DMS79 treated with DMSO at 0.1 percent for 48 hours (cell line): ENCODE measurements around the gene USP33.
A peak's percentile ranks its signal among the peaks of the same experiment; 100 is the strongest.
"Not testable (repeated sequence)": the region's sequence is repeated elsewhere in the genome, so short reads cannot be mapped to it uniquely, and the experiment has no call there.

Experiments used
- DNase-seq: peaks from one replicate; lab custom pipeline; 2025; lab: John Stamatoyannopoulos, UW

Gene USP33

DNA sequence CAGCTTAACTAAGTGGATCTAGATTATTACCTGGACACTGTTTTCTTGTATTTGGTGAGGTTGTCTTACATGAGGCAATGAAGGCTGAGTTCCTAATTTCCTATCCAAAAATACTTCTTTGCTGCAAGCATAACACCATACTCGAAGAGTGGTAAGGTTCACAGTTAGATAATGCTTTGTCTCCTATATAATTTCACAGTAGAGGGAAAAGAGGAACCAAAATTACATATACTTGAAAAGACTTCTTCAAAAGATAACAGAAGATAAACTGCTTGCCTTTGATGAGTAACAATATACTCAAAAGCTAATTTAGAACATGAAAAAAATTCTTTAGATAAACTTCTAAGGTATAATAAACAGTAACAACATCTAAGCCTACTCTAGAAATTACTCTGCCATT, 20.4 kb downstream of the USP33 start:
- DNase-seq, result no peak

DNA sequence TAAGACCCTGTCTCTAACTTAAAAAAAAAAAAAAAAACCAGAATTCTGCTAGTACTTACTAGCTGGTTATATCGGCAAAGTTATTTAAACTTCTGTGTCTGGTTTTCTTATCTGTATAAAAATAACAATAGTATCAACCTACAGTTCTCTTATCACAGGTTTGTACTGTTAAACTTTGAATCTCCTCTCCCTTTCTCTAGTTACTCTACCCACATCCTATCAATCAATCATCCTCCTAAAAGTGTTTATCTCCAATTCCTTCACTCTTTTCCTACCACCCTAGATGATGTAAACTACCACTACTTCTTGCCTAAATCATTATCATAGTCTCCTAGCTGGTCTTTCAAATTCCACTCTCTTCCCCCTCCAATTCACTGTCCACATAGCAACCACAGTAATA, 27.6 kb downstream of the USP33 start:
- DNase-seq, result no peak

DNA sequence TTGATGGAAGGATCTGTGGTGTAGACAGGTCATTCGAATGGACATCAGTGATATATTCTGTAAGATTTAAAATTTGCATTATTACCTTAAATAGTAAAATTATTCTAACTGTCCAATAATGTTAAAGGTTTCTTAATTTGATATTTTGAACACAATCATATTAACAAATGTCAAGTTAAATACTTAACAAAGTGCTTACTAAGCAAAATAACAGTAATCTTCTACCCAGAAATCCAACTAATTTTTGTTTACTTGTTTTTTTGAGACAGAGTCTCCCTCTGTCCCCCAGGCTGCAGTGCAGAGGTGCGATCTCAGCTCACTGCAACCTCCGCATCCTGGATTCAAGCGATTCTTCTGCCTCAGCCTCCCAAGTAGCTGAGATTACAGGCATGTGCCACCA, 33.9 kb downstream of the USP33 start:
- DNase-seq, result no peak

DNA sequence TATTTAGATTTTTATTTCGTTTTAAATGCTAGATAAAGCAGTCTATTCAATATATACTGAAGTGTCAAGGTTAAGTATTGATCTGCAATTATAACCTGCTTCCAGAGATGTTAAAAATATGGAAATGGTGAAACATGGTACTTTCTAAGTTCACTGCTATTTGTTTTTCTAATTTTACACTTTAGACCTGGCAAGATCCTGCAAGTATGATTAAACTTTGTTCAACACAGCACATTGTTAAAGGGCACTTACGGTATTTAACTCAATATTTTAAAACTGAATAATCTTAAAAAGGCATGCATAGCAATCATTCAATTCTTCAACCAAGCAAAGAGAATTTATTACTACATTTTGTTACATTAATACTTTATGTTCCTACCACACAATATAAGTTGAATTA, 41.5 kb downstream of the USP33 start:
- no peak for DNase-seq

DNA sequence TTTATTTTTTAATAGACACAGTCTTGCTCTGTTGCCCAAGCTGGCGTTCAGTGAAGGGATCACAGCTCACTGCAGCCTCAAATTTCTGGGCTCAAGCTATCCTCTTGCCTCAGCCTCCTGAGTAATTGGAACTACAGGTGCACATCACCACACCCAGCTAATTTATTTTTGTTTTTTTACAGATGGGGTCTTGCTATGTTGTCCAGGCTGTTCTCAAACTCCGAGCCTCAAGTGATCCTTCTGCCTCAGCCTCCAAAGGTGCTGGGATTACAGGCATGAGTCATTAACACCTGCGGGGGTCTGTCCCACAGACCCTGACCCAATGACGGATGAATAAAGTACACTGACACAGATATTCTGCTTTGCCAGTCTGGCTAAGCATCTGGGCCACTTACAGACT, 43.6 kb downstream of the USP33 start:
- DNase-seq, result no peak

DNA sequence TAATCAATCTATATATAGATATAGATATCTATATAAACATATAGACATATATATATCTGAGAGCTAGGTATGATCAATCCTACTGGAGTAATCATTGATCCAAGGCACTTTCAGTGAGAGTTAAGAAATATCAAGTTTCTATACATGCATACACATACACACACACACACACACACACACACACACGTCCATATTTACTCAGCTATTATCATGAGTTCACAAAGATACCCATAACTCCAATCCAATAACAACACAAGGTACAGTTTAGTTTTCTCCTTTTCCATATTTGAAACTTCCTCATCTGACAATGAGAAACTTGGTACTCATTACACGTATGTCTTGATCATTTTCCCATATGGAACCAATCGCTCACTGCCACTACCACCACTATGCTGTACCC, 49.9 kb downstream of the USP33 start:
- no peak for DNase-seq

DNA sequence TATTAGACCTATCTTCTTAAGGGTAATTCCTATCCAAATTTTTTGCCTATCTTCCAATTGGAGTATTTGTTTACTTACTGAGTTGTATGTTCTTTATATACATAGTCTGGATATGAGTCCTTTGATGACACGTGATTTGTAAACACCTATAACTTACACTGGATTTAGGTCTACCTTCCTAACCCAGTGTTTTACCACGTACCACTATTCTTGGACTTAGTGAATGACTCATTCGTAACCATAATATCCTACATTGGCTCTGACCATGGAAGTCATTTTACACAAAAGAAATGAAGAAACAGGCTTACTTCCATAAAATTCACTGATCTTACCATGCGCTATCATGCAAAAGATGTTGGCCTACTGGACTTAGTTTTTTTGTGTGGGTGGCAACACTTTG, 53.3 kb downstream of the USP33 start:
- no peak for DNase-seq

DNA sequence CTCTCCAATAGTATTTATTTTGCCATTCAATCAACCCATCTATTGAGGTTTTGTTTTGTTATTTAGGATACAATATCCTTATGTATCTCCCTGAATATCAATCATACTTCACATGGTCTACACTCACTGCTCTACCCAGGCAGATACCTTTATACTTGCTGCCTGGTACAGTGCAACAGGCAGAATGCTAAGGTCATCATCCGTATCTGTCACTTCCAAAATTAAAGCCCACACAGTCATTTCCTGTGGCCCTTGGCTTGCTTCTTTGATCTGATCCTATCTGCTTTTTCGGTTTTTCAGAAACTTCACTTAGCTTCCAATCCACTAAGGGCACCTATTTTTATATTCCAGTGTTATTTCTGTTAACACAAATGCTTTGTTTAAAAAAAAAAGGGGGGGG, 54.9 kb downstream of the USP33 start:
- DNase-seq, result no peak

DNA sequence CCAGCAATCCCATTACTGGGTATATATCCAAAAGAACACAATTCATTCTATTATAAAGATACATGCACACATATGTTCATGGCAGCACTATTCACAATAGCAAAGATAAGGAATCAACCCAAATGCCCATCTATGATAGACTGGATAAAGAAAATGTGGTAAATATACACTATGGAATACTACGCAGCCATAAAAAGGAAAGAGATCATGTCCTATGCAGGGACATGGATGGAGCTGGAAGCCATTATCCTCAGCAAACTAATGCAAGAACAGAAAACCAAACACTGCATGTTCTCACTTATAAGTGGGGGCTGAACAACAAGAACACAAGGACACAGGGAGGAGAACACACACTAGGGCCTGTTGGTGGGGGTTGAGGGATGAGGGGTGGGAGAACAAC, 60.0 kb downstream of the USP33 start:
- DNase-seq, result not testable (repeated sequence)

DNA sequence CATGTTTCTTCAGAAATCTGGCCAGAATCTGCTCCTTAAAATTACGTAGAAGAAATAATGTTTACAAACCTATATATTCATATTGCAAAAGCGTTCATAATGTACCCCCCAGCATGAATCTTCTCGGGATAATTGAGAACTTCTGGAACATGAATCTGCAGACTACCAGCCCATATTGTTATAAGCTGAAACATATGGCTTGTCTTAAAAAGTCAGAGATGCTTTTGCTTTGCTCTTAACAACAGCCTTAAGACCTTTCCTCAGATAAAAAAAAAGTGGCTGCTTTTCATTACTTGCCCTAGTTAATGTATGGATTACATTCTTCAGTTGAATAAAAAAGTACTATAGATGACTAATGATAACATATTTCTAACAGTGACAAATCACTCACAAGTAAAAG, 62.2 kb downstream of the USP33 start:
- DNase-seq, result no peak

DNA sequence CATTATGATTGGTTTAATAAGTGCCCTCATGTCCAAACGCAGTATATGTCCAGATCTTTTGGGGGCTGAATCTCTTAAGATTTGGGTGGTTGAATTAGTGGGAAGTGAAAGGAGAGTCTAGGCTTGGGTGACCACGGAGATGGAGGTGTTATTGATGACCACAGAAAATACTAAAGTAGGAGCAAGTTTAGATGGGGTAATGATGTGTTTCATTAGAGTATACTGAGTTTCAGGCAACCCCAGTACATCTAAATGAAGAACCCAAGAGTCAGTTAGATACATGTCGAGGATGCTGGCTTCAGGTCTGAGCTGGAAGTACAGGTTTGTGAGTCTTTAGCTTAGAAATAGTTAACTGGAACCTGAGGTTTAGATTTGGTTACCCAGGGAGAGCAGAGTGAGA, 70.7 kb downstream of the USP33 start:
- no peak for DNase-seq

DNA sequence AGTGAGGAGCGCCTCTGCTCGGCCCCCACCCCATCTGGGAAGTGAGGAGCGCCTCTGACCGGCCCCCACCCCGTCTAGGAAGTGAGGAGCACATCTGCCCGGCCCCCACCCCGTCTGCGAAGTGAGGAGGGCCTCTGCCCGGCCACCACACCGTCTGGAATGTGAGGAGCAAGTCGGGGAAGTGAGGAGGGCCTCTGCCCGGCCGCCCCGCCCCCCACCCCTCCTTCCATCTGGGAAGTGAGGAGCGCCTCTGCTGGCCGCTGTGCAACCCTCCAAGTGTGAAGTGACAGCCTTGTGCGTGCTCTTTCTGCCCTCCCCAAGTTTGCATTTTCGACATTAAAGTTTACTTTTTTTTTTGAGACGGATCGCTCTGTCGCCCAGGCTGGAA, 72.1 kb downstream of the USP33 start:
- no peak for DNase-seq

DNA sequence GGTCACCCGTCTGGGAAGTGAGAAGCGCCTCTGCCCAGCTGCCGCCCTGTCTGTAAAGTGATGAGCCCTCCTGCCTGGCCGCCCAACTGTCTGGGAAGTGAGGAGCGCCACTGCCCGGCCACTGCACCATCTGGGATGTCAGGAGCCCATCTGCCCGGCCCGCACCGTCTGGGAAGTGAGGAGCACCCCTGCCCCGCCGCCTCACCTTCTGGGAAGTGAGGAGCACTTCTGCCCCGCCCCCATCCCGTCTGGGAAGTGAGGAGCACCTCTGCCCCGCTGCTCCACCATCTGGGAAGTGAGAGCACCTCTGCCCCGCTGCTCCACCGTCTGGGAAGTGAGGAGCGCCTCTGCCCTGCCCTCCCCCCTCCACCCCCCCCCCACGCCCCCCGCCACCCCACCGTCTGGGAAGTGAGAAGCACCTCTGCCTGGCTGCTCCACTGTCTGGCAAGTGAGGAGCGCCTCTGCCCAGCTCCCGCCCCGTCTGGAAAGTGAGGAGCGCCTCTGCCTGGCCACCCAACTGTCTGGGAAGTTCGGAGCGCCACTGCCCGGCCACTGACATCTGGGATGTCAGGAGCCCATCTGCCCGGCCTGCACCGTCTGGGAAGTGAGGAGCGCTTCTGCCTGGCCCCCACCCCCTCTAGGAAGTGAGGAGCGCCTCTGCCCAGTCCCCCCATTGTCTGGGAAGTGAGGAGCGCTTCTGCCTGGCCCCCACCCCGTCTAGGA, 72.7 kb downstream of the USP33 start:
- DNase-seq, result no peak

DNA sequence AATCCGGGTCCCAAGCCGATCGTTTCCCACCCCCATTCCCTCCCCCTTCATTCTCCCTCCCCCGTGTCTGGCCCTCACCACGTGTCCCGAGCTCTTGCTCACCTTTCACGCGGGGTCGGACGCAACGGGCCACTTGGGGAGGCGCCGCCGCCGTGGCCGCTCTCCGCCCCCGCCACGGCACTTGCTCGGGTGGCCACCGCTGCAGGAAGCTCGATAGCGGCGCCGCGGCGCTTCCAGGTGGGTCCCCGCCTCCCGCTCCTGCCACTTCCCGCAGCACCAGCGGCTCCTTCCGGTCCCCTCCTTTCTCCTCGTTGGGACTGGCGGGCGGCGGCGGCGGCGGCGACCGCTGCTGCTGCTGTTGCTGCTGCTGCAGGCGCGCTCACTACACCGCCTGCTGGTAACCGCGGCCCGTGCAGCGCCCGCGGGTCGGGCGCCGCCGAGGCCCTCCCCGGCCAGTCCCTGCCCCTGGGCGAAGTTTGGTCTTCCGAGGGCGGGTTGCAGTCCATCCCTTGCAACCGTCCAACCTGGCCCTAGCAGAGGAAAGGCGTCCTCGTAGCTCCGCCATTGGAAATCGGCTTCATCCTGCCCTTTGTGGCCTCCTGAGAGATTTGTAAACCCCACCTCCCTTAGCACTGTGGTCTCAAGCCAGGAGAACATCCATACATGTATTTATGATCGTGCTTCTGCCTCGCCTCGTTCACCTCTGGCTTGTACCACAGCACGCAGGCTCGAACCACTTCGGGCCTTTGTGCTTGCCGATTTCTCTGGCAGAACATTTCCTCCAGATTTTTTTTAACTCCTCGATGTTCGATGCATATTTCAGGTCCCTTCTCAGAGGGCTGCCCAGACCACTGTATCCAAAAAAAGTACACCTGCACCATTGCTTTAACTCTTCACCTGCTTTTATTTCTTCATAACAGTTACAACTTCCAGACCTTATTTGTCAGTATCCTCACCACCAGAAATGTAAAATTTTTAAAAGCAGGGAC, 76.2 kb downstream of the USP33 start:
- DNase-seq, result peak; percentile 85

DNA sequence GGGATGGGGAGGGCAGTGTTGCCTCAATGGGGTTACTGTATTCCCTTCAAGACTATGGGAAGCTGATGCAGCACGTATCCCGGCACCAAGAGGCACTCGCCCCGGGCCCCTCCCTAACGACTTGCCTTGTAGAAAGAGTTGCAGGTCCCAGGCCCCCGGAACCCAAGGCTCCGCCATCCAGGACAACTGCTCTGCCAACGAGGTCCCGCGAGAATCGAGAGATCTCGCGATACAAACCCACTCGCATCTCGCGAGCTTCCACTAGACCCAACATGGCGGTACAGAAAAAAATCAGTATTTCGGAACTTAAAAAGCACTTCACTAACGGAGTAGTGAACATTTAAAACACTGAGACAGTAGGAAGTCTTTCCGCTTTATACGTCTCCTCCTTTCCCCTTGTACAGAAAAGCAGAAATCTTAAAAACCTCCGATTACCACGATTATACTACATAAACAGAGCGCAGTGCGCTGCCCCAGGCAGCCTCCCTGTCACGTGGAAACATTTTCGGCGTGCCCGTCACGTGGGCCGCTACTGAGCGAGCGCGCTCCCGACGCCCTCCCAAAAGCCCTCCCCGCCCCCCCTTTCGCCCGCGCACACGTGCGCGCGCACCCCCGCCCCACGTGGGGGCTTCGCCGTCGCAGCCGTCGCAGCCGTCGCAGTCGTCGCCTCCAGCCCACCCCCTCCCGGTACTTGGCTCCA, 77.0 kb downstream of the USP33 start, which contains the start of gene ZZZ3:
TSS of gene ZZZ3 (minus strand) at position 199 of the 700 bp plus-strand sequence. CDS start 49,304 bp downstream, outside the sequence.
- DNase-seq, result peak; percentile 96

DNA sequence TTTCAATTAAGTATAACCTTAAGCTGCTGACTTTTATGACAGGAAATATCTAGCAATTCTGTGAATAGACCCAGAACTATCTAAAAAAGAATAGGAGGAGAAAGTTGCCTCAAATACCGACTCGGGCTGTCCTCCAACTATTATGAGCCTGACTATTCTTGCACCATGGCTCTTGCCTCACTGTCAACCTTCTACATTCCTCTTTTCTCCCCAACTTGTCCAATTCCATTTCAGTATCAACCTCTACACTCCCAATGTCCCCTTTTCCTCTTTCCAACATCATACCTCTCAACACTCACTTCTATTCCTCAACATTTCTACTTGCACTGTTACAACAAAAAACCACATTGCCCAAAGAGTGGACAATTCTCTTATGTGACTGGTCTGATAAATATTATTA, 79.5 kb downstream of the USP33 start:
- no peak for DNase-seq

DNA sequence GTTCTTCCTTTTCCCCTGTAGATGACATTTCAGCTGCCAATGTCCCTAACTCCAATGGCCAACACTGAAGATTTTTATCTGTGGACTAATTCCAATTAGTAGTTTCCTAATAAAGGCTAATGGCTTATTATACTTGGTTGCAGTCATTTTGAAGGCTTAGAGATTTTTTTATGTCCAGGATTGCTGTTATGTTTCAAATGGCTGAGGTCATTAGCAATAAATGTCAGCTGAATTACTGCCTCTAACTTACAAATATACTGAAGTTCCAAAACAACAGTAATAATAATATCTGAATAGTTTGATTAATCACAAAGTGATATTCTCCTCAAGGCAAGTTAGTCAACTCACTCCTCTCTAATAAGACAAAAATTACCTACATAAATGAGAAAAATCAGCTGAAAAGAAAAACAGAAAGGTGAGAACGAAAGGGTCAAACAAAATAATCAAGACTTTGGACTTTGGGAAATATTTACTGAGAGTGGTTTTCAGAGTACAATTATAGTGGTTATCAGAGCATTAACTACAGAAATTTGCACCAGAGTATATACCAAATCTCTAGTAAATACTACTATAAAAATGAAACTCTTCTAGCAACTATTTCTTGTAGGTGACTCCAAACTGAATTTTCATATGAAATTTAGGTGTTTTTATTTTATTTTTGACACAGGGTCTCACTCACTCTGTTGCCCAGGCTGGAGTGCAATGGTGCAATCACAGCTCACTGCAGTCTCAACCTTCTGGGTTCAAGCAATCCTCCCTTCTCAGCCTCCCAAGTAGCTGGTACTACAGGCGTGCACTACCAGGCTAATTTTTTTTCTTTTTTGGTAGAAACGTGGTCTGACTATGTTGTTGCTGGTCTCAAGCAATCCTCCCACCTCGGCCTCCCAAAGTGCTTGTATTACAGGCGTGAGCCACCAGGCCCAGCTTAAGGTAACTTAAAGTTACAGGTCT, 80.7 kb downstream of the USP33 start:
- DNase-seq, result no peak

DNA sequence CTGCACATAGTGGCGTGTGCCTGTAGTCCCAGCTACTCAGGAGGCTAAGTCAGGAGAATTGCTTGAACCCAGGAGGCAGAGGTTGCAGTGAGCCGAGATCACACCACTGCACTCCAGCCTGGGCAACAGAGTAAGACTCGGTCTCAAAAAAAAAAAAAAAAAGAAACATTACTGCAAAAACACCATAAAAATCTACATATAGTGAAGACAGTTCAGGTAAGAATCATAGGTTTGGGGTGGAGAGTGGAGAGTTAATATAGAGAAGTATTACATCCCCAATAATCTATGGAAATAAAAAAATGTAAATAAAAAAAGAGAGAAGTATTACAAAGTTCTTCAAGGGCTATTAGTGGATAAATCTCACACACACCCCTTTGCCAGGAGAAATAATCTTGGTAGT, 84.8 kb downstream of the USP33 start:
- not testable (repeated sequence) for DNase-seq

DNA sequence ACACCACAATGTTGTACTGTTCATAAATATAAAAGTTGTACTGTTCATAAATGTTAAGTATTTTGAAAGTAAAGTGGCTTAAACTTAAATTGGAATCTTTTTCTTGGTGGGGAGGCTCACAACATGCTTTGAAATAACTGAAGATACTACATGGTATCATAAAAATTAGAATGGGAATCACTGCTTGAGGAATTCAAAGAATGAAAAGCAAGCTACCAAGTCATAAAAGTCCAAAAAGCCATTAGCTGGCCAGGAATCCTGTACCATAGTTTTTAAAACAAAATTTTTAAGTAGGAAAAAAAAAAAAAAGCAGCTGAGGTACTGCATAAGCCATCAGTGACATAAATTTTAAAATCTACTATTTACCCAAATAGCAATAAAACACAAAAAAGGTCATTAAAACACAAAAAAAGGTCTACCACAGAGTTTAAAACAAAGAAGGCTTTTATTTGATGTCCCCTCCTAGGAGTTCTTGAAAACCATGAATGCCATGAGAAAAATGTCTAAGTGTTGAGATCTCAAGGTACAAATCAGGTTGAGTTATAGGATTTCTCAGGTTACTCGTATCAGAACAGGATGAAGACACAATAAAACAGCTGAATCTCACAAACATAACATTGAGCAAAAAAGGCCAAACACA, 85.8 kb downstream of the USP33 start:
- no peak for DNase-seq

DNA sequence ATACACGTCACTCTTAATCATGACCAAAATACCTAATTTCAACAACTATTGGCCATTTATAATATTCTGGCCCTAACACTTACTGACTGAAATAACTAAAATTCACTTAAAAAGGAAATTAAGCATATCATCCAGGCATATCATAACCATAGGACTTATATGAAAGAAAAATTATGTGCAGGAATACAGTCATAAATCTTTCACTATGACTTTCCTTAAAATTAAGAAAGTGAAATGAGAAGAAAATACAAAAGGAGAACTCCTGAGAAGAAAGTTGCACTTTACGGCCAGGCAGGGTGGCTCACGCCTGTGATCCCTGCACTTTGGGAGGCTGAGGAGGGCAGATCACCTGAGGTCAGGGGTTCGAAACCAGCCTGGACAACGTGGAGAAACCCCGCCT, 86.6 kb downstream of the USP33 start:
- DNase-seq, result no peak

DNA sequence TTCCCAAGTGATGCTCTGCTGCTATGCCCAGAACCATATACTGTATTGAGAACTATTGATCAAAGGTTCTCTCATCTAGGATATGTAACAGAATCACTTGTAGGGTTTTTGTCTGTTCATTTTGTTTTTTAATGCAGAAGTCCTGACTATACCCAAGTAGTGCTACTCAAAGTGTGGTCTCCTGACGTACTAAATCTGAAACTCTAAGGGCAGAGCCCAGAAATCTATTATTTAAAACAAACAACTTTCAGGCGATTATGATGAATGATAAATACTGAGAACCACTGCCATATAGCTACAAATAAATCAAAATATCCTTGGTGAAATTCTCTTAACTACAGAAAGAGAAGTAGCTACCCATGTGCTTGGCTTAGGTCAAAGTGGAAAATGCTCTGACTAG, 87.3 kb downstream of the USP33 start:
- DNase-seq, result no peak
